B cell (primary cell): Measurements from ENCODE around the gene LASP1. TPM values are rescaled to one million over a fixed set of nuclear protein-coding genes. Genes with fewer than 3 reads are reported as not detected.

ENCODE experiments used
- ATAC-seq: fragments of 200-7000 bp; cut with Tn5 transposase; one replicate; pipeline ENCODE4 v1.10.0; 2021; ENCODE audit warnings: low read depth, mild to moderate bottlenecking, moderate number of reproducible peaks, moderate library complexity
- CTCF ChIA-PET: fragments of 350-600 bp; sonication (Branson Sonifier 250); formaldehyde crosslinking; loops from one replicate; lab custom pipeline; 2021; ENCODE audit warnings: antibody characterized with exemption, inconsistent platforms; lab: Charles Lee
- POLR2A ChIA-PET: fragments of 350-600 bp; sonication (Branson Sonifier 250); formaldehyde crosslinking; loops from one replicate; lab custom pipeline; 2021; ENCODE audit warnings: antibody characterized with exemption; lab: Charles Lee
- DNase-seq: peaks from one replicate; pipeline ENCODE4 v3.0.0; 2013
- H2AFZ ChIP-seq: 2 replicates; pipeline ENCODE4 v1.6.1; 2012; ENCODE audit warnings: mild to moderate bottlenecking, low read depth, low read length; ENCODE audit not compliant: insufficient read depth, poor library complexity, severe bottlenecking
- H3K27ac ChIP-seq, 2 donors: 1 replicate in 1 of 2; 2 replicates in 1 of 2; pipeline ENCODE4 v1.5.1; 2012 to 2013; ENCODE audit warnings: low read length in 2 of 2, mild to moderate bottlenecking in 2 of 2, moderate library complexity in 1 of 2
- H3K27me3 ChIP-seq, 4 experiments: fragments of 200-600 bp in 1 of 4; sonication (generic) in 1 of 4; replicated peaks in 1 of 4; 1 replicate in 2 of 4; 2 replicates in 2 of 4; pipeline versions ENCODE4 v1.6.1 to v1.7.0; 2013 to 2016; ENCODE audit warnings: low read length in 3 of 4, mild to moderate bottlenecking in 2 of 4, mixed read lengths in 1 of 4, moderate library complexity in 1 of 4; ENCODE audit not compliant: insufficient read depth in 4 of 4, control insufficient read depth in 3 of 4; ENCODE audit errors: control extremely low read depth in 1 of 4
- H3K36me3 ChIP-seq, 2 experiments: replicated peaks in 1 of 2; 1 replicate in 1 of 2; 2 replicates in 1 of 2; pipeline versions ENCODE4 v1.6.1 to v1.7.1; 2013; ENCODE audit warnings: low read length in 1 of 2; ENCODE audit not compliant: insufficient read depth in 2 of 2, control insufficient read depth in 1 of 2; ENCODE audit errors: control extremely low read depth in 1 of 2, extremely low read depth in 1 of 2
- H3K4me1 ChIP-seq, 2 donors: fragments of 200-600 bp in 1 of 2; sonication (generic) in 1 of 2; 1 replicate in 1 of 2; 2 replicates in 1 of 2; pipeline versions ENCODE4 v1.5.1 to v1.6.1; 2013 to 2017; ENCODE audit warnings: low read length in 2 of 2; ENCODE audit not compliant: control insufficient read depth in 2 of 2, insufficient read depth in 2 of 2
- H3K4me2 ChIP-seq: replicated peaks from 2 replicates; pipeline ENCODE3; 2012; ENCODE audit warnings: mild to moderate bottlenecking, low read depth, low read length; ENCODE audit not compliant: poor library complexity, severe bottlenecking
- H3K4me3 ChIP-seq, 5 experiments: fragments of 200-600 bp in 1 of 5; sonication (generic) in 1 of 5; 1 replicate in 3 of 5; 2 replicates in 2 of 5; pipeline versions ENCODE4 v1.5.1 to v1.7.0; 2011 to 2016; ENCODE audit warnings: low read length in 4 of 5, mild to moderate bottlenecking in 4 of 5, low read depth in 2 of 5, control low read depth in 1 of 5, moderate library complexity in 1 of 5; ENCODE audit not compliant: insufficient read depth in 1 of 5; ENCODE audit errors: control extremely low read depth in 1 of 5, extremely low read depth in 1 of 5
- H3K79me2 ChIP-seq: fragments of 200-600 bp; sonication (generic); one replicate; pipeline ENCODE4 v1.6.0; 2016; ENCODE audit warnings: low read length; ENCODE audit not compliant: control insufficient read depth, insufficient read depth
- H3K9ac ChIP-seq: fragments of 200-600 bp; sonication (generic); 2 replicates; pipeline ENCODE4 v1.6.1; 2017; ENCODE audit warnings: mild to moderate bottlenecking, low read length, moderate library complexity
- H3K9me3 ChIP-seq, 3 donors: one replicate each; pipeline versions ENCODE4 v1.6.1 to v1.7.1; 2013; ENCODE audit warnings: low read length in 2 of 3; ENCODE audit not compliant: control insufficient read depth in 2 of 3, insufficient read depth in 1 of 3; ENCODE audit errors: control extremely low read depth in 1 of 3
- H4K20me1 ChIP-seq: 2 replicates; pipeline ENCODE4 v1.6.0; 2012; ENCODE audit warnings: mild to moderate bottlenecking, low read length; ENCODE audit not compliant: insufficient read depth, control insufficient read depth, poor library complexity, severe bottlenecking
- H3K27ac Mint-ChIP-seq: one replicate; pipeline ENCODE4 v1.8.0; 2021; ENCODE audit warnings: mixed read lengths
- H3K27me3 Mint-ChIP-seq: one replicate; pipeline ENCODE4 v1.8.0; 2021; ENCODE audit warnings: mixed read lengths
- H3K4me1 Mint-ChIP-seq: one replicate; pipeline ENCODE4 v1.8.0; 2021; ENCODE audit warnings: mixed read lengths
- H3K4me3 Mint-ChIP-seq: one replicate; pipeline ENCODE4 v1.8.0; 2021; ENCODE audit warnings: mixed read lengths
- H3K9me3 Mint-ChIP-seq: one replicate; pipeline ENCODE4 v1.8.0; 2022; ENCODE audit warnings: mixed read lengths; ENCODE audit not compliant: insufficient read depth
- CTCF ChIP-seq: fragments of 200-600 bp; IDR thresholded peaks from one replicate; pipeline ENCODE4 v1.8.0; 2022; ENCODE audit warnings: antibody characterized with exemption, mild to moderate bottlenecking
- EZH2 ChIP-seq: IDR thresholded peaks from 2 replicates; pipeline ENCODE4 v1.6.1; 2012; ENCODE audit warnings: borderline replicate concordance, low read depth, mild to moderate bottlenecking, moderate library complexity, low read length; ENCODE audit not compliant: insufficient read depth, poor library complexity, severe bottlenecking
- WGBS: methylation state at CpG from one replicate; pipeline ENCODE4 v1.1.5; 2013; ENCODE audit warnings: missing lambda C conversion rate; ENCODE audit not compliant: insufficient coverage; 5-methylcytosine and 5-hydroxymethylcytosine counted together
- intact Hi-C: fragments of 100-400 bp; cut with micrococcal nuclease; formaldehyde crosslinking; loops from one replicate; pipeline ENCODE4 v1.10.0; 2022
- polyA plus RNA-seq: library from polyadenylated mRNA; depleted of rRNA; stranded (reverse); fragments of >200 nt; gene quantifications from 2 replicates; pipeline ENCODE4 v1.2.3, GENCODE V29; 2012
- total RNA-seq, 2 donors: library from RNA; stranded (reverse); fragments of 120-200 nt in 1 of 2; gene quantifications; 1 replicate in 1 of 2; 2 replicates in 1 of 2; pipeline versions ENCODE4 v1.2.3 to v1.2.4, GENCODE V29; 2013 to 2022

LASP1 gene
- total and polyA plus RNA-seq, 2 donors (not counting 1 experiment from before 2014, with no cell fraction given), result 51.6 to 125 TPM

- no peaks in the 10 kb centered on the region for H3K4me1 ChIP-seq
- H3K4me2 ChIP-seq, result no peak overlapping the region
- POLR2A ChIA-PET, result no interaction called here
- CTCF ChIA-PET, result no interaction called here
- no peak overlapping the region for H3K4me3 ChIP-seq
- no peak overlapping the region for H3K27ac ChIP-seq
- no peaks in the 10 kb centered on the region for H3K27me3 ChIP-seq
- intact Hi-C loops, result no loop called here
- WGBS, result 100% methylated on average over 7 of the region's 7 CpGs
- peaks cover 29% of the 10 kb centered on the region for H3K79me2 ChIP-seq
- H3K27ac Mint-ChIP-seq, result no peak overlapping the region
- H3K27me3 Mint-ChIP-seq, result no peaks in the 10 kb centered on the region
- H3K9me3 ChIP-seq, result no peaks in the 10 kb centered on the region
- peaks cover 81% of the 10 kb centered on the region for H4K20me1 ChIP-seq
- DNase-seq, result no peak
- peaks cover 0 to 86% of the 10 kb centered on the region in 2 experiments for H3K36me3 ChIP-seq
- no peak overlapping the region for H3K9ac ChIP-seq
- H3K4me1 Mint-ChIP-seq, result peaks cover 7% of the 10 kb centered on the region
- no peaks in the 10 kb centered on the region for H3K9me3 Mint-ChIP-seq
- no peak overlapping the region for H3K4me3 Mint-ChIP-seq
- TF ChIP-seq EZH2 (no peak), CTCF (no peak)
- no peak for ATAC-seq
- H2AFZ ChIP-seq, result no peak overlapping the region
Observed at GRCh38 chr17:38915639-38915995, 45.8 kb downstream of the LASP1 start.

- Mint-ChIP-seq H3K4me1 (peaks cover 18% of the 10 kb centered on the region), H3K4me3 (no peak overlapping the region), H3K27ac (no peak overlapping the region), H3K27me3 (no peaks in the 10 kb centered on the region), H3K9me3 (no peaks in the 10 kb centered on the region)
- Histone ChIP-seq H3K9ac (no peak overlapping the region), H3K27me3 (no peaks in the 10 kb centered on the region), H4K20me1 (peaks cover 70% of the 10 kb centered on the region), H3K9me3 (no peaks in the 10 kb centered on the region), H3K4me2 (no peak overlapping the region), H3K4me3 (no peak overlapping the region), H3K79me2 (peaks cover 18% of the 10 kb centered on the region), H2AFZ (no peak overlapping the region), H3K27ac (no peak overlapping the region), H3K4me1 (peaks cover 0 to 3% of the 10 kb centered on the region in 2 donors), H3K36me3 (peaks cover 0 to 76% of the 10 kb centered on the region in 2 experiments)
- WGBS, result 97% methylated on average over 8 of the region's 8 CpGs
- ATAC-seq (no peak), DNase-seq (no peak)
- CTCF ChIA-PET, result no interaction called here
- POLR2A ChIA-PET, result no interaction called here
- intact Hi-C loops, result no loop called here
- no peak for TF ChIP-seq CTCF
- TF ChIP-seq EZH2, result no peak
Observed at GRCh38 chr17:38916771-38917170, 46.9 kb downstream of the LASP1 start.
